ENCODE data around the gene SLC27A6.
"Not testable (repeated sequence)": the region's sequence is repeated elsewhere in the genome, so short reads cannot be mapped to it uniquely, and the experiment has no call there.

SLC27A6 gene

GRCh38 chr5:128965011-128965637 is at the start of gene SLC27A6:
TSS of gene SLC27A6 (plus strand) at chr5:128965488. CDS start at chr5:128966138, 650 bp downstream.
- DNase-seq, result no peak

GRCh38 chr5:128919542-128919941 is 45.7 kb upstream of the SLC27A6 start:
- DNase-seq, result no peak

- no peak for DNase-seq
These were observed 44.7 kb upstream of the SLC27A6 start for GRCh38 chr5:128920345-128921215.

GRCh38 chr5:128924299-128924698 is 41.0 kb upstream of the SLC27A6 start:
- DNase-seq, result no peak

GRCh38 chr5:128925973-128926372 is 39.3 kb upstream of the SLC27A6 start:
- no peak for DNase-seq

- no peak for DNase-seq
These were observed 37.6 kb upstream of the SLC27A6 start for GRCh38 chr5:128927644-128928043.

- DNase-seq, result not testable (repeated sequence)
These were observed 33.1 kb upstream of the SLC27A6 start for GRCh38 chr5:128932232-128932631.

- DNase-seq, result not testable (repeated sequence)
These were observed 22.2 kb upstream of the SLC27A6 start for GRCh38 chr5:128943100-128943499.

GRCh38 chr5:128949847-128950546 is 15.3 kb upstream of the SLC27A6 start:
- no peak for DNase-seq

GRCh38 chr5:128951301-128951700 is 14.0 kb upstream of the SLC27A6 start:
- not testable (repeated sequence) for DNase-seq

GRCh38 chr5:128956164-128956563 is 9.1 kb upstream of the SLC27A6 start:
- no peak for DNase-seq

GRCh38 chr5:128962211-128962610 is 3.1 kb upstream of the SLC27A6 start:
- DNase-seq, result no peak

- DNase-seq, result no peak
These were observed 482 bp downstream of the SLC27A6 start for GRCh38 chr5:128965638-128966302.

- DNase-seq, result no peak
These were observed 1.1 kb downstream of the SLC27A6 start for GRCh38 chr5:128966375-128966774.

GRCh38 chr5:128966846-128967245 is 1.6 kb downstream of the SLC27A6 start:
- no peak for DNase-seq

- no peak for DNase-seq
These were observed 8.0 kb downstream of the SLC27A6 start for GRCh38 chr5:128973244-128973643.

GRCh38 chr5:128974567-128974966 is 9.3 kb downstream of the SLC27A6 start:
- no peak for DNase-seq

GRCh38 chr5:128979761-128980160 is 14.5 kb downstream of the SLC27A6 start:
- no peak for DNase-seq

- no peak for DNase-seq
These were observed 15.6 kb downstream of the SLC27A6 start for GRCh38 chr5:128980917-128981316.

GRCh38 chr5:128984480-128984879 is 19.2 kb downstream of the SLC27A6 start:
- DNase-seq, result no peak

GRCh38 chr5:128988476-128988875 is 23.2 kb downstream of the SLC27A6 start:
- DNase-seq, result no peak

- no peak for DNase-seq
These were observed 36.7 kb downstream of the SLC27A6 start for GRCh38 chr5:129001841-129002526.

- DNase-seq, result no peak
These were observed 37.2 kb downstream of the SLC27A6 start for GRCh38 chr5:129002527-129002842.

Measured in DMS153 (cell line).